Neuronal stem cell (in vitro differentiated cells): Measurements from ENCODE around the gene VDR.
A peak's percentile ranks its signal among the peaks of the same experiment; 100 is the strongest.

ENCODE experiments used
- DNase-seq: peaks from one replicate; pipeline ENCODE4 v3.0.0-alpha.2; 2013; ENCODE audit warnings: low spot score
- H2AFZ ChIP-seq: one replicate; pipeline ENCODE4 v1.6.1; 2013; ENCODE audit warnings: mild to moderate bottlenecking, low read length, inconsistent platforms
- H2AK5ac ChIP-seq: 2 replicates; pipeline ENCODE4 v1.6.1; 2013; ENCODE audit warnings: low read depth, mild to moderate bottlenecking, inconsistent platforms, low read length, moderate library complexity, mixed read lengths
- H2BK120ac ChIP-seq: 2 replicates; pipeline ENCODE4 v1.6.1; 2013; ENCODE audit warnings: low read depth, mild to moderate bottlenecking, inconsistent platforms, low read length, moderate library complexity, mixed read lengths
- H2BK12ac ChIP-seq: one replicate; pipeline ENCODE4 v1.6.1; 2013; ENCODE audit warnings: low read length, inconsistent platforms
- H2BK15ac ChIP-seq: 2 replicates; pipeline ENCODE4 v1.6.1; 2013; ENCODE audit warnings: mild to moderate bottlenecking, low read length, inconsistent platforms, mixed read lengths
- H2BK5ac ChIP-seq: one replicate; pipeline ENCODE4 v1.6.1; 2013; ENCODE audit warnings: inconsistent platforms, mild to moderate bottlenecking, low read length, moderate library complexity
- H3K14ac ChIP-seq: one replicate; pipeline ENCODE4 v1.6.1; 2013; ENCODE audit warnings: low read length, inconsistent platforms
- H3K18ac ChIP-seq: 2 replicates; pipeline ENCODE4 v1.6.1; 2013; ENCODE audit warnings: low read length, inconsistent platforms
- H3K23ac ChIP-seq: 2 replicates; pipeline ENCODE4 v1.6.1; 2013; ENCODE audit warnings: low read depth, mild to moderate bottlenecking, mixed read lengths, low read length, inconsistent platforms; ENCODE audit not compliant: poor library complexity
- H3K27ac ChIP-seq: replicated peaks from 3 replicates; pipeline ENCODE4 v1.5.1; 2013; ENCODE audit warnings: low read length, inconsistent platforms
- H3K27me3 ChIP-seq, 3 experiments: 2 replicates each; pipeline ENCODE4 v1.6.1; 2013; ENCODE audit warnings: low read length in 3 of 3, mild to moderate bottlenecking in 2 of 3, inconsistent platforms in 1 of 3, low read depth in 1 of 3, mixed read lengths in 1 of 3, moderate library complexity in 1 of 3; ENCODE audit not compliant: control insufficient read depth in 3 of 3, insufficient read depth in 3 of 3
- H3K36me3 ChIP-seq, 2 donors: replicated peaks in 1 of 2; 2 replicates each; pipeline ENCODE4 v1.6.1; 2013; ENCODE audit warnings: low read length in 2 of 2; ENCODE audit not compliant: control insufficient read depth in 2 of 2, insufficient read depth in 2 of 2
- H3K4ac ChIP-seq: 2 replicates; pipeline ENCODE4 v1.6.1; 2013; ENCODE audit warnings: inconsistent platforms, mild to moderate bottlenecking, low read length, moderate library complexity
- H3K4me1 ChIP-seq, 2 donors: 1 replicate in 1 of 2; 2 replicates in 1 of 2; pipeline ENCODE4 v1.6.1; 2013; ENCODE audit warnings: low read length in 2 of 2, low read depth in 1 of 2; ENCODE audit not compliant: control insufficient read depth in 2 of 2, insufficient read depth in 1 of 2
- H3K4me2 ChIP-seq: one replicate; pipeline ENCODE4 v1.6.1; 2013; ENCODE audit warnings: mild to moderate bottlenecking, low read length, inconsistent platforms; ENCODE audit not compliant: insufficient read depth, poor library complexity, severe bottlenecking
- H3K4me3 ChIP-seq, 2 donors: 2 replicates each; pipeline ENCODE4 v1.5.1; 2013; ENCODE audit warnings: low read length in 2 of 2, mild to moderate bottlenecking in 2 of 2, inconsistent platforms in 1 of 2, moderate library complexity in 1 of 2
- H3K79me1 ChIP-seq: one replicate; pipeline ENCODE4 v1.6.1; 2013; ENCODE audit warnings: low read depth, mild to moderate bottlenecking, inconsistent platforms, low read length, moderate library complexity
- H3K9ac ChIP-seq: one replicate; pipeline ENCODE4 v1.6.1; 2013; ENCODE audit warnings: mild to moderate bottlenecking, low read depth, low read length, inconsistent platforms; ENCODE audit not compliant: poor library complexity
- H3K9me3 ChIP-seq, 2 donors: replicated peaks in 1 of 2; 2 replicates each; pipeline versions ENCODE3 to v1.6.1; 2013; ENCODE audit warnings: low read length in 2 of 2, mild to moderate bottlenecking in 2 of 2, inconsistent platforms in 1 of 2, low read depth in 1 of 2, mixed read lengths in 1 of 2, moderate library complexity in 1 of 2; ENCODE audit not compliant: control insufficient read depth in 2 of 2, insufficient read depth in 1 of 2
- H4K8ac ChIP-seq: one replicate; pipeline ENCODE4 v1.6.1; 2013; ENCODE audit warnings: low read depth, mild to moderate bottlenecking, inconsistent platforms, low read length, moderate library complexity
- H4K91ac ChIP-seq: one replicate; pipeline ENCODE4 v1.6.1; 2013; ENCODE audit warnings: low read length, low read depth, mild to moderate bottlenecking, inconsistent platforms; ENCODE audit not compliant: poor library complexity
- WGBS, 2 donors: extraction: QIAGEN DNeasy Blood & Tissue Kit; methylation state at CpG; one replicate each; pipeline ENCODE4 v1.1.7; 2013; ENCODE audit warnings: missing lambda C conversion rate in 2 of 2, mixed read lengths in 1 of 2; ENCODE audit not compliant: insufficient read length in 2 of 2, insufficient replicate concordance in 1 of 2; ENCODE audit errors: extremely low coverage in 2 of 2; 5-methylcytosine and 5-hydroxymethylcytosine counted together

VDR gene

GRCh38 chr12:47862881-47863280, 41.9 kb downstream of the VDR start:
- no peak overlapping the region for H3K14ac ChIP-seq
- no peak overlapping the region for H3K9ac ChIP-seq
- H4K91ac ChIP-seq: no peak overlapping the region
- peaks cover 0 to 15% (median 0%) of the 10 kb centered on the region in 3 experiments for H3K27me3 ChIP-seq
- DNase-seq: no peak
- no CpG with 5 or more reads among the region's 7 CpGs for WGBS, 2 donors
- H3K79me1 ChIP-seq: no peaks in the 10 kb centered on the region
- no peak overlapping the region for H2BK15ac ChIP-seq
- H3K27ac ChIP-seq: no peak overlapping the region
- no peaks in the 10 kb centered on the region for H3K4me1 ChIP-seq
- H3K9me3 ChIP-seq: peaks cover 0 to 3% of the 10 kb centered on the region in 2 donors
- H3K4me3 ChIP-seq: no peak overlapping the region
- no peak overlapping the region for H3K4me2 ChIP-seq
- no peak overlapping the region for H3K23ac ChIP-seq
- no peak overlapping the region for H3K18ac ChIP-seq
- peak overlapping the region; percentile 90 for H2AK5ac ChIP-seq
- H2BK120ac ChIP-seq: no peak overlapping the region
- H2AFZ ChIP-seq: no peak overlapping the region
- H4K8ac ChIP-seq: no peak overlapping the region
- no peak overlapping the region for H2BK12ac ChIP-seq
- no peak overlapping the region for H3K4ac ChIP-seq
- H2BK5ac ChIP-seq: no peak overlapping the region
- H3K36me3 ChIP-seq: no peaks in the 10 kb centered on the region

DNA sequence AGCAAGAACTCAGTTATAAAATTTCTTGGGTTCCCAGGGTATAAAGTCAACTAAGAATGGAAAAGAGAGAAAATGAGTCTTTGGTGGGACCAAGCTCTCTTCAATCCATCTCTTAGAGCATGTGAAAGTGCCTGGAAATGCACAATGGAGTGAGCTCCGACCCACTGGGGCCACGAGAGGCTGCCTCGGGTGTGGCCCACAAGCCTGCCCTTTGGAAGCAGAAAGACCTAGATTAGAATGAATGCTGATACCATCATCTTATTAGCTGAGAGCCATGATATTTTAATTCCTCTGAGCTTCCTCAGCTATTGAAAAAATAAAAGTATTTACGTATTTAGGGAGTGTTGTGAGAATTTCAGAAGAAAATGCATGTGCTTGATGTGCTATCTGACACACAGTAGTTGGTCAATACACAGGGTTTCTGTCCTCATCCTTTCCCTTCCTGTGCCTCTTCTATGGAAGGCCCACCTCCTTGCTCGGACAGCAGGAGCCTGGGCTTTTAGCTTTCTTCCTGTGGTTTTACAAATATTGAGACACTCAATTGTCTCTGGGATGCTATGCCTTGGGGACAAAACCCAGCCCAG, 42.5 kb downstream of the VDR start:
- Histone ChIP-seq H2BK15ac (no peak overlapping the region), H3K4ac (no peak overlapping the region), H3K4me1 (no peaks in the 10 kb centered on the region), H2AFZ (no peak overlapping the region), H3K4me3 (no peak overlapping the region), H2BK12ac (no peak overlapping the region), H2BK5ac (no peak overlapping the region), H2BK120ac (no peak overlapping the region), H3K27me3 (peaks cover 0 to 19% (median 0%) of the 10 kb centered on the region in 3 experiments), H4K8ac (no peak overlapping the region), H3K9me3 (peaks cover 0 to 3% of the 10 kb centered on the region in 2 donors), H3K27ac (no peak overlapping the region), H2AK5ac (no peak overlapping the region), H3K9ac (no peak overlapping the region), H3K79me1 (no peaks in the 10 kb centered on the region), H3K23ac (no peak overlapping the region), H3K4me2 (no peak overlapping the region), H3K14ac (no peak overlapping the region), H4K91ac (no peak overlapping the region), H3K36me3 (no peaks in the 10 kb centered on the region), H3K18ac (no peak overlapping the region)
- DNase-seq: no peak
- WGBS, 2 donors: no CpG with 5 or more reads among the region's 5 CpGs

- H2AFZ ChIP-seq: no peak overlapping the region
Measured at GRCh38 chr12:47860873-47861272, 43.9 kb downstream of the VDR start.

GRCh38 chr12:47860279-47860841, 44.4 kb downstream of the VDR start:
- Histone ChIP-seq H4K91ac (no peak overlapping the region), H3K4me2 (no peak overlapping the region), H3K36me3 (no peaks in the 10 kb centered on the region), H3K9me3 (peaks cover 0 to 3% of the 10 kb centered on the region in 2 donors), H2AK5ac (no peak overlapping the region), H3K27ac (no peak overlapping the region), H3K4me1 (no peaks in the 10 kb centered on the region), H3K18ac (no peak overlapping the region), H2BK5ac (no peak overlapping the region), H3K23ac (no peak overlapping the region), H2AFZ (no peak overlapping the region), H3K4me3 (no peak overlapping the region), H2BK12ac (no peak overlapping the region), H3K14ac (no peak overlapping the region), H3K27me3 (peaks cover 0 to 23% (median 0%) of the 10 kb centered on the region in 3 experiments), H2BK120ac (no peak overlapping the region), H3K79me1 (no peaks in the 10 kb centered on the region), H4K8ac (no peak overlapping the region), H3K4ac (no peak overlapping the region), H3K9ac (no peak overlapping the region), H2BK15ac (no peak overlapping the region)
- no CpG with 5 or more reads among the region's 7 CpGs for WGBS, 2 donors
- no peak for DNase-seq

More at GRCh38 chr12:47860873-47861272, 43.9 kb downstream of the VDR start:
- Histone ChIP-seq H3K18ac (no peak overlapping the region), H3K4me2 (no peak overlapping the region), H4K91ac (no peak overlapping the region), H3K14ac (no peak overlapping the region), H3K4me3 (no peak overlapping the region), H3K4ac (no peak overlapping the region), H2BK5ac (no peak overlapping the region), H3K9me3 (peaks cover 0 to 3% of the 10 kb centered on the region in 2 donors), H3K9ac (no peak overlapping the region), H2BK12ac (no peak overlapping the region), H3K79me1 (no peaks in the 10 kb centered on the region), H3K27me3 (peaks cover 0 to 23% (median 0%) of the 10 kb centered on the region in 3 experiments), H3K23ac (no peak overlapping the region), H2AK5ac (no peak overlapping the region), H4K8ac (no peak overlapping the region), H2BK120ac (no peak overlapping the region), H2BK15ac (no peak overlapping the region), H3K4me1 (no peaks in the 10 kb centered on the region), H3K27ac (no peak overlapping the region), H3K36me3 (no peaks in the 10 kb centered on the region)
- WGBS, 2 donors: no CpG with 5 or more reads among the region's 2 CpGs
- DNase-seq: no peak
